Peyer's patch (tissue), 4 donors: ENCODE data around the gene RASD1. TPM values are rescaled to one million over a fixed set of nuclear protein-coding genes. Genes with fewer than 3 reads are reported as not detected.
"Not testable (repeated sequence)": the region's sequence is repeated elsewhere in the genome, so short reads cannot be mapped to it uniquely, and the experiment has no call there.

Source experiments
- DNase-seq, 3 donors: peaks; one replicate each; pipeline ENCODE4 v3.0.0-alpha.2; 2017 to 2019
- H3K27ac ChIP-seq, 4 donors: fragments of 200-600 bp; sonication (generic); one replicate each; pipeline ENCODE4 v1.5.1; 2016 to 2019
- H3K27me3 ChIP-seq, 2 donors: fragments of 200-600 bp; sonication (generic); one replicate each; pipeline ENCODE4 v1.5.1; 2019
- H3K36me3 ChIP-seq, 3 donors: fragments of 200-600 bp; sonication (generic); one replicate each; pipeline ENCODE4 v1.5.1; 2016 to 2019
- H3K4me1 ChIP-seq, 4 donors: fragments of 200-600 bp; sonication (generic); one replicate each; pipeline ENCODE4 v1.5.1; 2016 to 2019
- H3K4me3 ChIP-seq, 4 donors: fragments of 200-600 bp; sonication (generic); 1 replicate in 3 of 4; 2 replicates in 1 of 4; pipeline ENCODE4 v1.5.1; 2016 to 2019; ENCODE audit warnings: mild to moderate bottlenecking in 1 of 4
- H3K9me3 ChIP-seq, 4 donors: fragments of 200-600 bp; sonication (generic); one replicate each; pipeline ENCODE4 v1.5.1; 2016 to 2019; ENCODE audit warnings: mild to moderate bottlenecking in 1 of 4
- POLR2A ChIP-seq, 2 donors: fragments of 450-650 bp; IDR thresholded peaks; one replicate each; pipeline ENCODE4 v1.5.1; 2017; ENCODE audit warnings: antibody characterized with exemption in 2 of 2, mild to moderate bottlenecking in 2 of 2, moderate library complexity in 2 of 2
- total RNA-seq, 4 donors: library from RNA; depleted of rRNA; stranded (reverse); fragments of >200 nt; gene quantifications; one replicate each; pipeline ENCODE4 v1.1.0, GENCODE V29; 2016
- TF ChIP-seq, protein P1 (sequence below), 6 experiments: fragments of 450-650 bp in 4 of 6; fragments of 200-600 bp in 2 of 6; sonication (generic) in 1 of 6; IDR thresholded peaks; one replicate each; pipeline ENCODE4 v1.5.1; 2017 to 2019; ENCODE audit warnings: antibody characterized with exemption in 6 of 6, mild to moderate bottlenecking in 3 of 6, moderate library complexity in 1 of 6

RASD1 gene
- total RNA-seq, 4 donors from 2014 or later, result 15.0 to 32.2 (median 25.1) TPM

DNA sequence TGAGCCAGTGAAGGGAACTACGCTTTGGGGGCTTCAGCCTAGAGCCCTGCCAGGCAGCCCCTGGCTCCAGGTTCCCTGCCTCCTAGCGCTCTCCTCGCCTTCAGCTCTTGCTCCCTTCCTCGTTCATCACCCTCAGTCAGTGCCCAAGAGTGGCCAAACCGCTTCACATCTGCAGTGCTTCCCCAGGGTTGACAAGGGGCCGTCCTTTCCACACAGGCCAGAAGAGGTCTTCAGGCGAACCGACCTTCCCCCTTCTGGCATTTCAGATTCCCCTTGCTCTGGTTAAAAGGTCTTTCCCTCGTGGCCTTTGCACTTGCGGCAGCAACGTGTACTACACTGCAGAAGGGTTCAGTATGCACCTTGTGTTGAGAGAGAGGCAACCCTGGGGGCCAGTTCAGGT lies 4.1 kb downstream of the RASD1 start:
- Histone ChIP-seq H3K27me3 (no peaks in the 10 kb centered on the region), H3K4me1 (peaks cover 0 to 23% (median 14%) of the 10 kb centered on the region in 4 donors), H3K9me3 (no peaks in the 10 kb centered on the region), H3K27ac (no peak overlapping the region), H3K36me3 (peaks cover 0 to 29% (median 0%) of the 10 kb centered on the region in 3 donors), H3K4me3 (no peak overlapping the region)
- no peak for DNase-seq
- TF ChIP-seq, protein P1, sequence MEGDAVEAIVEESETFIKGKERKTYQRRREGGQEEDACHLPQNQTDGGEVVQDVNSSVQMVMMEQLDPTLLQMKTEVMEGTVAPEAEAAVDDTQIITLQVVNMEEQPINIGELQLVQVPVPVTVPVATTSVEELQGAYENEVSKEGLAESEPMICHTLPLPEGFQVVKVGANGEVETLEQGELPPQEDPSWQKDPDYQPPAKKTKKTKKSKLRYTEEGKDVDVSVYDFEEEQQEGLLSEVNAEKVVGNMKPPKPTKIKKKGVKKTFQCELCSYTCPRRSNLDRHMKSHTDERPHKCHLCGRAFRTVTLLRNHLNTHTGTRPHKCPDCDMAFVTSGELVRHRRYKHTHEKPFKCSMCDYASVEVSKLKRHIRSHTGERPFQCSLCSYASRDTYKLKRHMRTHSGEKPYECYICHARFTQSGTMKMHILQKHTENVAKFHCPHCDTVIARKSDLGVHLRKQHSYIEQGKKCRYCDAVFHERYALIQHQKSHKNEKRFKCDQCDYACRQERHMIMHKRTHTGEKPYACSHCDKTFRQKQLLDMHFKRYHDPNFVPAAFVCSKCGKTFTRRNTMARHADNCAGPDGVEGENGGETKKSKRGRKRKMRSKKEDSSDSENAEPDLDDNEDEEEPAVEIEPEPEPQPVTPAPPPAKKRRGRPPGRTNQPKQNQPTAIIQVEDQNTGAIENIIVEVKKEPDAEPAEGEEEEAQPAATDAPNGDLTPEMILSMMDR (IDR thresholded peaks at IDR 0.05), result no peak
- no peak for TF ChIP-seq POLR2A (IDR thresholded peaks at IDR 0.05)

DNA sequence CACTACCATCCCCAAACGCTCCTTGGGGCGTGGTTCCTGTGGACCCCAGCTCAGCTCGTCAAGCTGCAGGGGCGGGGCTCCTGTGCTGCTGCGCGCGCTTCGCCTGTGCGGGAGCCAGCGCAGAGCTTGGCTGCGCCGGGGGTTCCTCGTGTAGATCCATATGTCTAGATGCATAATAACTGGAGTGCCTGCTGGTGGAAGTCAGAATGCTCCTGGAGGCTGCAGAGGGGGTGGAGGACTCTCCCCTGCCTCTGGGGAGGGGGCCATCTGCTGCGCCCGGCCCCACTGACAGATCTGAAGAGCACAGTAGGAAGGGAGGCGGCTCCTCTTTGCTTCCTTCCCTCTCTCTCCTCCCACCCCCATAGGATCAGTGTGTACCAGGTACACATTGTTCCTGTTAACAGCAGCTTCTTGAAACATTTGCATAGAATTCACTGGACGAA lies 4.6 kb downstream of the RASD1 start:
- Histone ChIP-seq H3K4me1 (peaks cover 0 to 18% (median 13%) of the 10 kb centered on the region in 4 donors), H3K36me3 (peaks cover 0 to 29% (median 0%) of the 10 kb centered on the region in 3 donors)

DNA sequence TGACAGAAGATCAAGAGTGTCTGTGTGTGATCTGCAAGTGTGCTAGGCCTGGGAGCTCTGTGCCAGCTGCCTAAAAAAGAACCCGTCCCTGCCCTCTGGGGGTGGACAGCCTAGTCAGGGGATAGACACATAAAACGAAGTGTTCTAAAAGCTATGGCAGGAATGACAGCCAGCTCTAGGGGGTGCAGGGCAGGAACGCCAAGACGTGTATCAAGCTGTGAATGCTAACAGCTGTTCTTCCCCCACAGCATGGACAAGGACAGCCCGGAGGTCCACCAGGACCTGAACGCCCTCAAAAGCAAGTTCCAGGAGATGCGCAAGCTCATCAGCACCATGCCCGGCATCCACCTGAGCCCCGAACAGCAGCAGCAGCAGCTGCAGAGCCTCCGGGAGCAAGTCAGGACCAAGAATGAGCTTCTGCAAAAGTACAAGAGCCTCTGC lies 5.1 kb downstream of the RASD1 start:
- no peaks in the 10 kb centered on the region for H3K27me3 ChIP-seq
- no peak overlapping the region for H3K27ac ChIP-seq
- DNase-seq, result no peak
- H3K4me1 ChIP-seq, result peaks cover 0 to 17% (median 12%) of the 10 kb centered on the region in 4 donors
- H3K36me3 ChIP-seq, result peaks cover 0 to 29% (median 0%) of the 10 kb centered on the region in 3 donors
- TF ChIP-seq, protein P1 (IDR thresholded peaks at IDR 0.05), result no peak
- no peak for TF ChIP-seq POLR2A (IDR thresholded peaks at IDR 0.05)
- no peaks in the 10 kb centered on the region for H3K9me3 ChIP-seq
- H3K4me3 ChIP-seq, result no peak overlapping the region

More for the DNA sequence above, 4.6 kb downstream of the RASD1 start:
- no peak for DNase-seq
- no peaks in the 10 kb centered on the region for H3K9me3 ChIP-seq
- no peaks in the 10 kb centered on the region for H3K27me3 ChIP-seq
- no peak overlapping the region for H3K27ac ChIP-seq
- TF ChIP-seq POLR2A (IDR thresholded peaks at IDR 0.05), result no peak
- TF ChIP-seq, protein P1 (IDR thresholded peaks at IDR 0.05), result no peak
- no peak overlapping the region for H3K4me3 ChIP-seq

DNA sequence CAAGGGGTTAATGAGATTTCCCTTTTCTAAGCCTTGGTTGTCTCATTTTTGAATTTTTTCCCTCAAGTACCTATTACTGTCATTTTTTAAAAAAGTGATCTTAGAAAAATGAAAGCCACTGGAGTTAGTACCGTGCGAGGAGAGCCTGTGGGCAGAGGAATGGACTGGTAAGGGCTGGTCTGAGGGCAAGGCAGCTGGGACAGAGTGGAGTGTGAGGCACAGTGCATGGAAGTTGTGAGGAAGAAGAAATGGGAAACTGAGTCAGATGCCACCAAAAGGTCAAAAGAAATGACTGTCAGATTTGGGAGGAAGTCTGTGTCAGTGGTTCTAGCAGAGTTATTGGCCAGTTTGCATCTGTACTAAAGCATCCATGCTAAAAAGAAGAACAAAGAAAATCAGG lies 8.2 kb downstream of the RASD1 start:
- no peak for DNase-seq
- no peaks in the 10 kb centered on the region for H3K9me3 ChIP-seq
- no peaks in the 10 kb centered on the region for H3K27me3 ChIP-seq
- no peak overlapping the region for H3K27ac ChIP-seq
- H3K36me3 ChIP-seq, result peaks cover 0 to 43% (median 0%) of the 10 kb centered on the region in 3 donors
- H3K4me3 ChIP-seq, result no peak overlapping the region
- TF ChIP-seq POLR2A (IDR thresholded peaks at IDR 0.05), result no peak
- TF ChIP-seq, protein P1 (IDR thresholded peaks at IDR 0.05), result no peak
- H3K4me1 ChIP-seq, result no peaks in the 10 kb centered on the region

DNA sequence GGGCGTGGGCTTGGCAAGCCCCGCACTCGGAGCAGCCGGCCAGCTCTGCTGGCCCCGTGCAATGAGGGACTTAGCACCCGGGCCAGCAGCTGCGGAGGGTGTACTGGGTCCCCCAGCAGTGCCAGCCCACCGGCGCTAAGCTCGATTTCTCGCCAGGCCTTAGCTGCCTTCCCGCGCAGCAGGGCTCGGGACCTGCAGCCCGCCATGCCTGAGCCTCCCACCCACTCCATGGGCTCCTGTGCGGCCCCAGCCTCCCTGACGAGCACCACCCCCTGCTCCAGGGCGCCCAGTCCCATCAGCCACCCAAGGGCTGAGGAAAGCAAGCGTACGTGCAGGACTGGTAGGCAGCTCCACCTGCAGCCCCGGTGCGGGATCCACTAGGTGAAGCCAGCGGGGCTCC lies 9.8 kb downstream of the RASD1 start:
- H3K27me3 ChIP-seq, H3K27ac ChIP-seq, H3K4me3 ChIP-seq, H3K4me1 ChIP-seq, H3K9me3 ChIP-seq, DNase-seq: not testable (repeated sequence)
- H3K36me3 ChIP-seq, result peaks cover 0 to 30% (median 0%) of the 10 kb centered on the region in 3 donors

DNA sequence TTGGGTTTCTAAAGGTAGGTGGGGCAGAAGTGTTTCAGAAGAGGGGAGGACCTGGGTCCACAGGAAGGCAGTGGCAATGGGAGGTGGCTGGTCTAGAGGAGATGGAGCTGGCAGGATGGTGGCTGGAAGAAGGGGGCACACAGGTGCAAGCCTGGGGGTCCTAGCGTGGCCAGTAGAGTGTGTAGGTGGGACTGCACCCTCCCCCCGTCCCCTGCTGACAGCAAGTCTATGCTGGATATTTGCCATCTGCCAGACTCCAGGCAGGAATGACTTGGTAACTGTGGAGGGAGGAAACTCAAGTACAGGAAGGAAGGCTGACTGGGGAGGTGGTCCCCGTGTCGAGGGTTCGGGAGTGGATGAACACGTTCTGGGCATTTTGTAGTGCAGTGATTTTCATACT lies 10.8 kb downstream of the RASD1 start:
- Histone ChIP-seq H3K4me3 (no peak overlapping the region), H3K27ac (no peak overlapping the region), H3K36me3 (peaks cover 0 to 26% (median 0%) of the 10 kb centered on the region in 3 donors), H3K4me1 (peaks cover 0 to 6% (median 0%) of the 10 kb centered on the region in 4 donors), H3K9me3 (no peaks in the 10 kb centered on the region), H3K27me3 (no peaks in the 10 kb centered on the region)
- no peak for DNase-seq
- no peak for TF ChIP-seq POLR2A (IDR thresholded peaks at IDR 0.05)
- TF ChIP-seq, protein P1 (IDR thresholded peaks at IDR 0.05), result no peak
